ENCODE measurements around the gene MRPS30.

GRCh38 chr5:44830951-44831350 is 22.2 kb downstream of the MRPS30 start:
- TF ChIP-seq CTCF (IDR thresholded peaks at IDR 0.05) (no peak), POLR2A (IDR thresholded peaks at IDR 0.05) (no peak)

Measured in testis (tissue), 2 donors.